Epithelial cell of prostate (primary cell): ENCODE results near the gene TMEM187.

Experiments
- DNase-seq: peaks from one replicate; pipeline ENCODE4 v3.0.0-alpha.2; 2011; ENCODE audit warnings: low read depth, low spot score
- H3K27ac ChIP-seq: fragments of 450-650 bp; 2 replicates; pipeline ENCODE4 v1.5.1; 2017; ENCODE audit warnings: mild to moderate bottlenecking

The TMEM187 gene

GRCh38 chrX:154030266-154030665 lies 57.7 kb downstream of the TMEM187 start:
- DNase-seq, result no peak
- no peak overlapping the region for H3K27ac ChIP-seq

- H3K27ac ChIP-seq, result no peak overlapping the region
- DNase-seq, result no peak
Measured at GRCh38 chrX:154030715-154031305, 58.3 kb downstream of the TMEM187 start.

- DNase-seq, result no peak
- no peak overlapping the region for H3K27ac ChIP-seq
Measured at GRCh38 chrX:154032160-154032559, 59.6 kb downstream of the TMEM187 start.

DNA sequence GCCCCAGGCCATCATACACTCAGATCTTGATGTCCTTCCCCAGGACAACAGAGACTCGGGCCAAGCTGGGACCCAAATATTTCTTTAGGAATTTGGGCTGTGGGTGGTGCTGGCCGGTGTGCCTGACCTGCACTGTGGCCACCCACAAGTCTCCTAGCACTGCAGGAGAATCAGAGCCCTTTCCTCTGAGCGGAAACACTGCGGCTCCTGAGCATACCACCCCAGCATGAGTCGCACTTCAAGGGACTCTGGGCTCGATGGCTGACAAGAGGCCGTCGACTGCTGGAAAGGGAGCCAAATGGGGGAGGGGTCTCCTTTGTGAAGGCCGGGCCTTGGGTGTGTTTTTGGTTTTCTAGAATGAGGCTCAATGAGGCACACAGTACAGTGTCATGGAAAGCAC lies 60.1 kb downstream of the TMEM187 start:
- DNase-seq, result no peak
- no peak overlapping the region for H3K27ac ChIP-seq
